GM19455 (cell line): ENCODE measurements around the gene EVX1.

Source experiments
- ATAC-seq: cut with Tn5 transposase; IDR thresholded peaks from one replicate; pipeline ENCODE4 v1.9.1; 2021; ENCODE audit not compliant: unreplicated experiment

Gene EVX1

GRCh38 chr7:27242555-27243339 is at the start of gene EVX1:
TSS of gene EVX1 (plus strand) at chr7:27242802. CDS start at chr7:27243031, 229 bp downstream.
- ATAC-seq: no peak

GRCh38 chr7:27193335-27194001 is 49.1 kb upstream of the EVX1 start:
- no peak for ATAC-seq

- ATAC-seq: no peak
Observed at GRCh38 chr7:27194002-27194352, 48.6 kb upstream of the EVX1 start.

GRCh38 chr7:27194686-27195379 is 47.8 kb upstream of the EVX1 start:
- no peak for ATAC-seq

DNA sequence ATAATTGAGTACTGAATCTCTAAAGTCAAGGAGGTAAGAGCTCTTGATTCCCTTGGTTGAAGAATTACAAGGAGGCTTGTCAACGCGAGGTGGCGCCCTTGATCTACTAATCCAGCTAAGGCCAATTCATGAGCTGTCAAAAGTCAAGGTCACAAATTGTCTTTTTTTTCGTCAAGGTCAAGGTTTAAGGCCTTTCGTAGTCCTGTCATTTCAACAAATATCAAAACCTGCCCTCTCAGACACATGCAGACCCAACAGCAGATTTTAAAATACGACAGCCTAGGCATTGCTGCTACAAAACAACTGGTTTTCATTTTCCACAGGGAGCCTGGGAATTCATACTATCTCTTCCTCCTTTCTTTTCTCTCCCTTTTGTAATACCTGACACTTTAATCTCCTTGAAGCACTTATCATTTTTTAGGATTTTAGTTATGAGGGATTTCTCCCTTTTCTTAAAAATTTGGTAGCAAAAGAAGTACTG is 46.3 kb upstream of the EVX1 start:
- ATAC-seq: no peak

GRCh38 chr7:27197137-27198042 is 45.2 kb upstream of the EVX1 start:
- ATAC-seq: no peak

- no peak for ATAC-seq
Observed at GRCh38 chr7:27198138-27198841, 44.3 kb upstream of the EVX1 start.

- ATAC-seq: peak; percentile 18
Observed at GRCh38 chr7:27198871-27199801, 43.5 kb upstream of the EVX1 start.

GRCh38 chr7:27199849-27200760 is 42.5 kb upstream of the EVX1 start, which contains the start of gene HOXA13:
TSS of gene HOXA13 (minus strand) at chr7:27200091. CDS start at chr7:27200077, 14 bp downstream.
- ATAC-seq: peak; percentile 57

GRCh38 chr7:27200761-27201579 is 41.6 kb upstream of the EVX1 start:
- ATAC-seq: no peak

- ATAC-seq: no peak
Observed at GRCh38 chr7:27201580-27202017, 41.0 kb upstream of the EVX1 start.

DNA sequence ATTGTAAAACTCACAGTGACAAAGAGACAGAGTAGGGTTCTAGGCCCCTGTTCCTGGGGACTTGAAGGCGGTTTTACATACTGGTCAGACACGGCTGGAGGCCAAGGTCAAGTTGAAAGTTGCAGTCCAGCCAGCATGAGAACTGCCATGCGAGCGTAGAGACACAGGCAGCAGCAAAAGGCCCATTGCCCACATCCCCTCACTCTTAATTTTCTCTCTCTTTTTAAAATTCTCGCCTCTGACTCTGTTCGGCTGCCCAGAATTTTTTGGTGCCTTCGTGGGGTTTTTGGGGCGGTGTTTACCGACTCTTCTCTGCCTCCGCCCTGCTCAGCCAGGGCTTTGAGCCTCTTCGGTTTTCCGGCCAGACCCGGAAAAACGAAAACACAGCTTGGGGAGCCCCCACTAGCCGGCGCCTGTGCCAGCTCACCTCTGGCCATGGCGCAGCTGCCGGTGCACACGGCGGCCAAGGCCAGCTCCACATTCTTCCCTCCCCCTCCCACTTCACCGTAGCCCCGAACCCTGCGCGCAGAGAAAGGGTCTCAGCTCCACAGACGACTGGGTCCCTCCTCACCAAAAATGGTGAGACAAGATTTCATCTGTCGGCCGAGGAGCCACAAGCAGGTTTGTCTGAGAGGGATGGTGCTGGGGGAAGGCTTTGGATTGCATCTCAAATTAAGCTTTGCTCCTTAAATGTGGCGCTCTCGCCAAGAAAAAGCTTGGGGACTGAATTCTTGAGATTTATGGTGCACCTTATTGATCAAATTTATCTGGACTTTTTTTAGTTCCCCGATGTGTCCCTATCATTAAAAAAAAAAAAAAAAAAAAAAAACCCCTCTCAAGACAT is 40.4 kb upstream of the EVX1 start:
- ATAC-seq: no peak

- no peak for ATAC-seq
Observed at GRCh38 chr7:27202862-27203134, 39.8 kb upstream of the EVX1 start.

DNA sequence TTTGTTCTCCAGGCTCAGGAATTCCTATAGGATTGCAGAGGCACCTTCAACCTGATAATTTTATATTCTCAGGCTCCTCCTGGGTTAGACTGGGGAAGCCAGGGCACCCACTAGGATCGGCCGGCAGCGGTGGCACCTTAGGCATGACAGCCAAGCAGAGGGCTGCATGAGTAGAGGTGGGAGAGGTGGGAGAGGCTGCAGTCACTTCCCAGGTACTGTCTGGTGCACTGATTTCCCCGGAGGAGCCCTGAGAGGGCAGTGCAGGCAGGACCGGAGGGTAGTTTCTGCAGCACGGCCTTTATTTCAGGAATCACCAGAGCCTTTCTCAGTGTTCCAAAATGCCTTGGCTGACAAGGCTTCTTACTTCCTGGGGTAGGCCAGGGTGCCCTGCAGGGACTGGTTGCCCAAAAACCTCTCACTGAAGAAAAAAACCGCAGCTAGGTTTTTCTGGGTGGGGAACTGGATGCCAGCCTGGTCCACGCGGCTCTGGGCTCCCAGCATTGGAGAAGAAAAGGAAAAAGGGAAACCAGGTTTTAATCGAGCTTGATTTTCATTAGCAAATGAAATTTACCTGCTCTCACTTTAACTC is 39.1 kb upstream of the EVX1 start:
- ATAC-seq: no peak

GRCh38 chr7:27203964-27204594 is 38.5 kb upstream of the EVX1 start:
- no peak for ATAC-seq
